ENCODE results near the gene TNNT1. TPM values are rescaled to one million over a fixed set of nuclear protein-coding genes. Genes with fewer than 3 reads are reported as not detected.
"Not testable (repeated sequence)": the region's sequence is repeated elsewhere in the genome, so short reads cannot be mapped to it uniquely, and the experiment has no call there.

Gene TNNT1
- total RNA-seq, 1 donor: under 0.01 TPM

- DNase-seq (ENCODE audit: low read depth): no peak
- no peak overlapping the region for H3K4me3 ChIP-seq (ENCODE audit: low read depth, low read length)
- no peak for TF ChIP-seq CTCF (IDR thresholded peaks at IDR 0.05; ENCODE audit: insufficient read depth, low read depth, low read length)
These were observed 39.3 kb downstream of the TNNT1 start for GRCh38 chr19:55109527-55110291.

GRCh38 chr19:55107252-55107651 is 41.8 kb downstream of the TNNT1 start:
- not testable (repeated sequence) for H3K4me3 ChIP-seq (ENCODE audit: low read depth, low read length); DNase-seq (ENCODE audit: low read depth)

- no peak for TF ChIP-seq CTCF (IDR thresholded peaks at IDR 0.05; ENCODE audit: insufficient read depth, low read depth, low read length)
- H3K4me3 ChIP-seq (ENCODE audit: low read depth, low read length): no peak overlapping the region
- no peak for DNase-seq (ENCODE audit: low read depth)
These were observed 42.4 kb downstream of the TNNT1 start for GRCh38 chr19:55106591-55106990.

- H3K4me3 ChIP-seq (ENCODE audit: low read depth, low read length): no peak overlapping the region
- DNase-seq (ENCODE audit: low read depth): no peak
- no peak for TF ChIP-seq CTCF (IDR thresholded peaks at IDR 0.05; ENCODE audit: insufficient read depth, low read depth, low read length)
These were observed 43.8 kb downstream of the TNNT1 start for GRCh38 chr19:55105237-55105636.

GRCh38 chr19:55103190-55103589 is 45.8 kb downstream of the TNNT1 start:
- no peak overlapping the region for H3K4me3 ChIP-seq (ENCODE audit: low read depth, low read length)
- TF ChIP-seq CTCF (IDR thresholded peaks at IDR 0.05; ENCODE audit: insufficient read depth, low read depth, low read length): no peak
- no peak for DNase-seq (ENCODE audit: low read depth)

GRCh38 chr19:55101261-55101660 is 47.7 kb downstream of the TNNT1 start:
- no peak for DNase-seq (ENCODE audit: low read depth)
- H3K4me3 ChIP-seq (ENCODE audit: low read depth, low read length): no peak overlapping the region
- TF ChIP-seq CTCF (IDR thresholded peaks at IDR 0.05; ENCODE audit: insufficient read depth, low read depth, low read length): no peak

GRCh38 chr19:55099557-55100506 is 49.2 kb downstream of the TNNT1 start:
- TF ChIP-seq CTCF (IDR thresholded peaks at IDR 0.05; ENCODE audit: insufficient read depth, low read depth, low read length): peak; percentile 17
- no peak overlapping the region for H3K4me3 ChIP-seq (ENCODE audit: low read depth, low read length)
- DNase-seq (ENCODE audit: low read depth): no peak

Data from fibroblast of villous mesenchyme (primary cell).